ENCODE data around the gene DOCK2. TPM values are rescaled to one million over a fixed set of nuclear protein-coding genes. Genes with fewer than 3 reads are reported as not detected.

The DOCK2 gene
- total and polyA plus RNA-seq, 9 of the 15 experiments (the other 6 are each of a cell fraction or from before 2014, with no cell fraction given) = 4.5 to 42.6 (median 20.5) TPM

GRCh38 chr5:169992789-169993484 lies 355.9 kb downstream of the DOCK2 start (continued):
- TF ChIP-seq UBTF (IDR thresholded peaks at IDR 0.05; ENCODE audit: borderline replicate concordance in 1 of 2, low read depth in 2 of 2, low read length in 2 of 2) (no peak), TCF7 (IDR thresholded peaks at IDR 0.05; ENCODE audit: borderline replicate concordance) (no peak), ZKSCAN8 (CRISPR knock-in tag; IDR thresholded peaks at IDR 0.05) (no peak), NFATC3 (IDR thresholded peaks at IDR 0.05) (no peak), THRAP3 (IDR thresholded peaks at IDR 0.05; ENCODE audit: borderline replicate concordance) (no peak)

GRCh38 chr5:169993485-169993790 lies 356.4 kb downstream of the DOCK2 start:
- Histone ChIP-seq H3K9me3 (replicated peaks; ENCODE audit: control insufficient read depth, insufficient read depth, low read depth, low read length) (no peaks in the 10 kb centered on the region), H3K27me3 (ENCODE audit: control insufficient read depth in 2 of 2, insufficient read depth in 2 of 2, low read length in 2 of 2) (0 out of 5 replicates have a peak, but pooled peaks cover 0 to 3% of the 10 kb centered on the region in 2 experiments), H3K36me3 (ENCODE audit: control insufficient read depth, insufficient read depth, low read length) (no peaks in the 10 kb centered on the region), H3K9me1 (ENCODE audit: control insufficient read depth, insufficient read depth, low read length) (peaks cover 3% of the 10 kb centered on the region), H3K9ac (ENCODE audit: insufficient read depth in 1 of 2, low read depth in 2 of 2, low read length in 2 of 2) (no peak overlapping the region), H3K27ac (ENCODE audit: extremely low read depth, low read depth, low read length) (no peak overlapping the region), H3K4me3 (no peak overlapping the region), H3K79me2 (ENCODE audit: control insufficient read depth, insufficient read depth, low read length) (no peaks in the 10 kb centered on the region), H4K20me1 (replicated peaks; ENCODE audit: control insufficient read depth, insufficient read depth, low read length) (no peaks in the 10 kb centered on the region), H3K4me1 (replicated peaks in 1 of 2; ENCODE audit: control insufficient read depth in 2 of 2, insufficient read depth in 2 of 2, low read length in 2 of 2) (no peaks in the 10 kb centered on the region), H2AFZ (ENCODE audit: low read depth, low read length) (no peak overlapping the region), H3K4me2 (ENCODE audit: insufficient read depth, low read length) (no peak overlapping the region)
- FAIRE-seq = no peak
- BruUV-seq (replicated peaks) = no TSS peak
- ChIA-PET POLR2A (interaction anchor here (0.6 kb wide), 1 partner anchor 1958 kb away, joined by 3 read pairs; no protein-coding TSS in a partner anchor), CTCF (ENCODE audit: low intra/inter-chr PET ratio) (no interaction called here)
- intact Hi-C loops (cut with micrococcal nuclease) (no loop called here), in situ Hi-C loops (cut with MboI) (no loop called here)
- no peak for DNase-seq (ENCODE audit: extremely low read depth in 1 of 4, low spot score in 3 of 4)
- TF ChIP-seq MNT (conservative IDR thresholded peaks at IDR 0.05) = no peak
- TF ChIP-seq POLR3G (IDR thresholded peaks at IDR 0.05; ENCODE audit: extremely low read depth, insufficient read length, insufficient replicate concordance) = no peak
- TF ChIP-seq POLR2G (IDR thresholded peaks at IDR 0.05; ENCODE audit: low read depth, low read length) = no peak
- TF ChIP-seq NR2C1 (IDR thresholded peaks at IDR 0.05) = no peak
- no peak for TF ChIP-seq NR2C1 (tag; IDR thresholded peaks at IDR 0.05)
- TF ChIP-seq ZNF511 (CRISPR knock-in tag; IDR thresholded peaks at IDR 0.05) = no peak
- WGBS (ENCODE audit: insufficient coverage, low coverage, missing lambda C conversion rate) = 5% methylated on average over 2 of the region's 2 CpGs
- ATAC-seq = no peak

All from K562 (cell line).